Tibial nerve (tissue), 4 donors: Measurements from ENCODE around the gene RUNX1. TPM values are rescaled to one million over a fixed set of nuclear protein-coding genes. Genes with fewer than 3 reads are reported as not detected.

Experiments
- DNase-seq, 2 donors: peaks; one replicate each; pipeline ENCODE4 v3.0.0-alpha.2; 2019; ENCODE audit warnings: low spot score in 2 of 2
- H3K27ac ChIP-seq, 4 donors: fragments of 200-600 bp; sonication (generic) in 3 of 4; one replicate each; pipeline ENCODE4 v1.5.1; 2017 to 2019; ENCODE audit warnings: mild to moderate bottlenecking in 1 of 4
- H3K27me3 ChIP-seq, 2 donors: fragments of 200-600 bp; sonication (generic) in 1 of 2; one replicate each; pipeline versions ENCODE4 v1.5.1 to v1.6.0; 2017 to 2019
- H3K36me3 ChIP-seq, 3 donors: fragments of 200-600 bp; sonication (generic); one replicate each; pipeline ENCODE4 v1.5.1; 2018 to 2019
- H3K4me1 ChIP-seq, 4 donors: fragments of 200-600 bp; sonication (generic) in 3 of 4; one replicate each; pipeline ENCODE4 v1.5.1; 2017 to 2019
- H3K4me3 ChIP-seq, 4 donors: fragments of 200-600 bp; sonication (generic) in 3 of 4; one replicate each; pipeline ENCODE4 v1.5.1; 2017 to 2019; ENCODE audit warnings: mild to moderate bottlenecking in 1 of 4, moderate library complexity in 1 of 4
- H3K9me3 ChIP-seq, 4 donors: fragments of 200-600 bp; sonication (generic) in 3 of 4; one replicate each; pipeline ENCODE4 v1.5.1; 2017 to 2019
- EP300 ChIP-seq, 2 donors: sonication (generic); formaldehyde crosslinking; IDR thresholded peaks; one replicate each; pipeline ENCODE4 v1.6.1; 2017; ENCODE audit warnings: antibody characterized with exemption in 2 of 2, mild to moderate bottlenecking in 1 of 2
- POLR2A ChIP-seq, 2 donors: fragments of 450-650 bp; IDR thresholded peaks; one replicate each; pipeline ENCODE4 v1.6.1; 2017; ENCODE audit warnings: antibody characterized with exemption in 2 of 2, mild to moderate bottlenecking in 2 of 2, moderate library complexity in 2 of 2
- WGBS, 2 donors: methylation state at CpG; one replicate each; pipeline ENCODE4 v1.1.5; 2018; 5-methylcytosine and 5-hydroxymethylcytosine counted together
- total RNA-seq, 4 donors: library from RNA; depleted of rRNA; stranded (reverse); fragments of >200 nt; gene quantifications; one replicate each; pipeline ENCODE4 v1.1.0, GENCODE V29; 2016
- TF ChIP-seq, protein P1 (sequence below), 5 experiments: fragments of 200-600 bp in 3 of 5; fragments of 450-650 bp in 2 of 5; sonication (generic) in 3 of 5; IDR thresholded peaks; one replicate each; pipeline ENCODE4 v1.5.1; 2016 to 2019; ENCODE audit warnings: antibody characterized with exemption in 5 of 5, mild to moderate bottlenecking in 3 of 5, moderate library complexity in 2 of 5

RUNX1 gene
- total RNA-seq, 4 donors from 2014 or later, result 23.6 to 36.9 (median 26.3) TPM

DNA sequence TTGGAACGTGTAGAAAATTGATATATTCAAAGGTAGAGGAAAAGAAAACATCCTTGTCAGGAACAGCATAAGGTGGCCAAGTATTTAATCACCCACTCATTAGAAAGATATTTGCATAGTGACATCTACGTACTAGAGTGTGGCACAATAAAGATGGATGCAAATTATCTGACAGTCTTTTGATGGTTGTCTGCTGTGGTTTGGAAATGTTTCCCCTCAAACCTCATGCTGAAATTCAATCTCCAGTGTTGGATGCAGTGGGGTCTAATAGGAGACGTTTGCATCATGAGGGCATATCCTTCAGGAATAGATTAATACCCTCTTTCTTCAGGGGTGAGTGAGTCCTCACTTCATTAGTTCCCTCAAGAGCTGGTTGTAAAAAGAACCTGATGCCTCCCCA, 34.1 kb upstream of the RUNX1 start:
- no peak overlapping the region for H3K27ac ChIP-seq
- TF ChIP-seq EP300 (IDR thresholded peaks at IDR 0.05) (no peak), POLR2A (IDR thresholded peaks at IDR 0.05) (no peak)
- TF ChIP-seq, protein P1, sequence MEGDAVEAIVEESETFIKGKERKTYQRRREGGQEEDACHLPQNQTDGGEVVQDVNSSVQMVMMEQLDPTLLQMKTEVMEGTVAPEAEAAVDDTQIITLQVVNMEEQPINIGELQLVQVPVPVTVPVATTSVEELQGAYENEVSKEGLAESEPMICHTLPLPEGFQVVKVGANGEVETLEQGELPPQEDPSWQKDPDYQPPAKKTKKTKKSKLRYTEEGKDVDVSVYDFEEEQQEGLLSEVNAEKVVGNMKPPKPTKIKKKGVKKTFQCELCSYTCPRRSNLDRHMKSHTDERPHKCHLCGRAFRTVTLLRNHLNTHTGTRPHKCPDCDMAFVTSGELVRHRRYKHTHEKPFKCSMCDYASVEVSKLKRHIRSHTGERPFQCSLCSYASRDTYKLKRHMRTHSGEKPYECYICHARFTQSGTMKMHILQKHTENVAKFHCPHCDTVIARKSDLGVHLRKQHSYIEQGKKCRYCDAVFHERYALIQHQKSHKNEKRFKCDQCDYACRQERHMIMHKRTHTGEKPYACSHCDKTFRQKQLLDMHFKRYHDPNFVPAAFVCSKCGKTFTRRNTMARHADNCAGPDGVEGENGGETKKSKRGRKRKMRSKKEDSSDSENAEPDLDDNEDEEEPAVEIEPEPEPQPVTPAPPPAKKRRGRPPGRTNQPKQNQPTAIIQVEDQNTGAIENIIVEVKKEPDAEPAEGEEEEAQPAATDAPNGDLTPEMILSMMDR (IDR thresholded peaks at IDR 0.05), result no peak
- no peaks in the 10 kb centered on the region for H3K9me3 ChIP-seq
- WGBS, 2 donors, result 68 to 74% methylated on average over 3 of the region's 3 CpGs
- H3K27me3 ChIP-seq, result no peaks in the 10 kb centered on the region
- H3K36me3 ChIP-seq, result no peaks in the 10 kb centered on the region
- DNase-seq, result no peak
- H3K4me1 ChIP-seq, result no peaks in the 10 kb centered on the region
- H3K4me3 ChIP-seq, result no peak overlapping the region

- no peak overlapping the region for H3K4me3 ChIP-seq
- H3K36me3 ChIP-seq, result no peaks in the 10 kb centered on the region
- H3K9me3 ChIP-seq, result no peaks in the 10 kb centered on the region
- H3K4me1 ChIP-seq, result no peaks in the 10 kb centered on the region
- 81 to 91% methylated on average over 2 of the region's 2 CpGs for WGBS, 2 donors
- no peak for DNase-seq
- H3K27me3 ChIP-seq, result no peaks in the 10 kb centered on the region
- no peak for TF ChIP-seq EP300 (IDR thresholded peaks at IDR 0.05)
- no peak for TF ChIP-seq POLR2A (IDR thresholded peaks at IDR 0.05)
- TF ChIP-seq, protein P1 (IDR thresholded peaks at IDR 0.05), result no peak
- H3K27ac ChIP-seq, result no peak overlapping the region
Measured at GRCh38 chr21:35081861-35082260, 32.8 kb upstream of the RUNX1 start.

GRCh38 chr21:35079181-35079580, 30.1 kb upstream of the RUNX1 start:
- Histone ChIP-seq H3K4me3 (no peak overlapping the region), H3K4me1 (no peaks in the 10 kb centered on the region), H3K36me3 (no peaks in the 10 kb centered on the region), H3K27ac (no peak overlapping the region), H3K9me3 (peaks cover 0 to 4% (median 2%) of the 10 kb centered on the region in 4 donors), H3K27me3 (no peaks in the 10 kb centered on the region)
- TF ChIP-seq, protein P1 (IDR thresholded peaks at IDR 0.05), result no peak
- TF ChIP-seq EP300 (IDR thresholded peaks at IDR 0.05) (no peak), POLR2A (IDR thresholded peaks at IDR 0.05) (no peak)
- no peak for DNase-seq
- WGBS, 2 donors, result 94% methylated on average over 3 of the region's 3 CpGs

GRCh38 chr21:35077975-35078374, 28.9 kb upstream of the RUNX1 start:
- TF ChIP-seq POLR2A (IDR thresholded peaks at IDR 0.05) (no peak), EP300 (IDR thresholded peaks at IDR 0.05) (no peak)
- TF ChIP-seq, protein P1 (IDR thresholded peaks at IDR 0.05), result no peak
- H3K9me3 ChIP-seq, result peaks cover 0 to 7% (median 2%) of the 10 kb centered on the region in 4 donors
- WGBS, 2 donors, result 86 to 89% methylated on average over 4 of the region's 4 CpGs
- peaks cover 0 to 5% (median 0%) of the 10 kb centered on the region in 4 donors for H3K4me1 ChIP-seq
- H3K36me3 ChIP-seq, result no peaks in the 10 kb centered on the region
- H3K27ac ChIP-seq, result no peak overlapping the region
- DNase-seq, result no peak
- H3K4me3 ChIP-seq, result no peak overlapping the region
- no peaks in the 10 kb centered on the region for H3K27me3 ChIP-seq

GRCh38 chr21:35077466-35077865, 28.4 kb upstream of the RUNX1 start:
- TF ChIP-seq EP300 (IDR thresholded peaks at IDR 0.05) (no peak), POLR2A (IDR thresholded peaks at IDR 0.05) (no peak)
- TF ChIP-seq, protein P1 (IDR thresholded peaks at IDR 0.05), result no peak
- Histone ChIP-seq H3K27me3 (no peaks in the 10 kb centered on the region), H3K27ac (no peak overlapping the region), H3K4me3 (no peak overlapping the region), H3K4me1 (peaks cover 0 to 10% (median 0%) of the 10 kb centered on the region in 4 donors), H3K9me3 (peaks cover 0 to 7% (median 2%) of the 10 kb centered on the region in 4 donors), H3K36me3 (no peaks in the 10 kb centered on the region)
- WGBS, 2 donors, result 91 to 92% methylated on average over 4 of the region's 4 CpGs
- DNase-seq, result no peak
